HG02798 (cell line): ENCODE results near the gene FILIP1.

Experiments
- ATAC-seq: cut with Tn5 transposase; IDR thresholded peaks from one replicate; pipeline ENCODE4 v1.9.1; 2021; ENCODE audit warnings: mild to moderate bottlenecking; ENCODE audit not compliant: unreplicated experiment, poor library complexity

FILIP1 gene

GRCh38 chr6:75493400-75494064 lies at the start of gene FILIP1:
FILIP1 (minus strand) TSS chr6:75493800; CDS start chr6:75414972, 78,828 bp downstream.
- ATAC-seq = no peak

- ATAC-seq = no peak
Observed at GRCh38 chr6:75543311-75543710, 49.7 kb upstream of the FILIP1 start.

GRCh38 chr6:75539136-75539535 lies 45.5 kb upstream of the FILIP1 start:
- no peak for ATAC-seq

GRCh38 chr6:75532521-75532920 lies 38.9 kb upstream of the FILIP1 start:
- ATAC-seq = no peak

- ATAC-seq = no peak
Observed at GRCh38 chr6:75531174-75531573, 37.6 kb upstream of the FILIP1 start.

GRCh38 chr6:75530696-75531095 lies 37.1 kb upstream of the FILIP1 start:
- no peak for ATAC-seq

- no peak for ATAC-seq
Observed at GRCh38 chr6:75528423-75528822, 34.8 kb upstream of the FILIP1 start.

GRCh38 chr6:75526502-75527127 lies 33.0 kb upstream of the FILIP1 start:
- peak; percentile 89 for ATAC-seq

GRCh38 chr6:75525682-75526081 lies 32.1 kb upstream of the FILIP1 start:
- no peak for ATAC-seq

GRCh38 chr6:75524322-75524972 lies 30.8 kb upstream of the FILIP1 start:
- no peak for ATAC-seq

- no peak for ATAC-seq
Observed at GRCh38 chr6:75516757-75517156, 23.2 kb upstream of the FILIP1 start.

GRCh38 chr6:75512591-75512990 lies 19.0 kb upstream of the FILIP1 start:
- ATAC-seq = no peak

GRCh38 chr6:75505424-75505823 lies 11.8 kb upstream of the FILIP1 start:
- no peak for ATAC-seq

GRCh38 chr6:75504465-75505222 lies 11.0 kb upstream of the FILIP1 start:
- ATAC-seq = no peak

GRCh38 chr6:75503291-75503690 lies 9.7 kb upstream of the FILIP1 start:
- no peak for ATAC-seq

- ATAC-seq = no peak
Observed at GRCh38 chr6:75502884-75503283, 9.3 kb upstream of the FILIP1 start.

- ATAC-seq = no peak
Observed at GRCh38 chr6:75501756-75502155, 8.2 kb upstream of the FILIP1 start.

GRCh38 chr6:75499640-75500039 lies 6.0 kb upstream of the FILIP1 start:
- ATAC-seq = no peak

GRCh38 chr6:75498862-75499261 lies 5.3 kb upstream of the FILIP1 start:
- ATAC-seq = no peak

GRCh38 chr6:75497994-75498393 lies 4.4 kb upstream of the FILIP1 start:
- no peak for ATAC-seq

GRCh38 chr6:75495011-75495410 lies 1.4 kb upstream of the FILIP1 start:
- ATAC-seq = no peak
